ENCODE results near the gene MERTK. TPM values are rescaled to one million over a fixed set of nuclear protein-coding genes. Genes with fewer than 3 reads are reported as not detected.
"Not testable (repeated sequence)": the region's sequence is repeated elsewhere in the genome, so short reads cannot be mapped to it uniquely, and the experiment has no call there.

The MERTK gene
- total and polyA plus RNA-seq, 2 donors (not counting 1 experiment from before 2014, with no cell fraction given): 0.04 to 0.34 TPM

- H3K4me1 Mint-ChIP-seq; H3K9me3 Mint-ChIP-seq (ENCODE audit: insufficient read depth); H3K27ac Mint-ChIP-seq; H3K27me3 ChIP-seq (replicated peaks in 1 of 4; ENCODE audit: control extremely low read depth in 1 of 4, control insufficient read depth in 3 of 4, insufficient read depth in 4 of 4, low read length in 3 of 4); H3K4me1 ChIP-seq (ENCODE audit: control insufficient read depth in 2 of 2, insufficient read depth in 2 of 2, low read length in 2 of 2); H3K4me3 ChIP-seq (ENCODE audit: control extremely low read depth in 1 of 5, extremely low read depth in 1 of 5, insufficient read depth in 1 of 5, low read depth in 2 of 5, low read length in 4 of 5); H3K4me3 Mint-ChIP-seq; intact Hi-C loops (cut with micrococcal nuclease); POLR2A ChIA-PET; H3K9me3 ChIP-seq (ENCODE audit: control extremely low read depth in 1 of 3, control insufficient read depth in 2 of 3, insufficient read depth in 1 of 3, low read length in 2 of 3); H3K9ac ChIP-seq (ENCODE audit: low read length); H3K27ac ChIP-seq (ENCODE audit: low read length in 2 of 2); H3K79me2 ChIP-seq (ENCODE audit: control insufficient read depth, insufficient read depth, low read length); CTCF ChIA-PET; H3K4me2 ChIP-seq (replicated peaks; ENCODE audit: low read depth, low read length, poor library complexity, severe bottlenecking); H4K20me1 ChIP-seq (ENCODE audit: control insufficient read depth, insufficient read depth, low read length, poor library complexity, severe bottlenecking); H3K36me3 ChIP-seq (replicated peaks in 1 of 2; ENCODE audit: control extremely low read depth in 1 of 2, control insufficient read depth in 1 of 2, extremely low read depth in 1 of 2, insufficient read depth in 2 of 2, low read length in 1 of 2); DNase-seq; ATAC-seq (ENCODE audit: low read depth); H2AFZ ChIP-seq (ENCODE audit: insufficient read depth, low read depth, low read length, poor library complexity, severe bottlenecking): not testable (repeated sequence)
- no CpG with 5 or more reads among the region's 4 CpGs for WGBS (ENCODE audit: insufficient coverage)
- peaks cover 11% of the 10 kb centered on the region for H3K27me3 Mint-ChIP-seq
These were observed 65.1 kb downstream of the MERTK start for GRCh38 chr2:111963508-111963907.

GRCh38 chr2:111965062-111965461, 66.7 kb downstream of the MERTK start:
- no peak overlapping the region for H3K4me3 ChIP-seq (ENCODE audit: control extremely low read depth in 1 of 5, extremely low read depth in 1 of 5, insufficient read depth in 1 of 5, low read depth in 2 of 5, low read length in 4 of 5)
- no peak overlapping the region for H3K4me2 ChIP-seq (replicated peaks; ENCODE audit: low read depth, low read length, poor library complexity, severe bottlenecking)
- no peaks in the 10 kb centered on the region for H3K36me3 ChIP-seq (replicated peaks in 1 of 2; ENCODE audit: control extremely low read depth in 1 of 2, control insufficient read depth in 1 of 2, extremely low read depth in 1 of 2, insufficient read depth in 2 of 2, low read length in 1 of 2)
- no peaks in the 10 kb centered on the region for H4K20me1 ChIP-seq (ENCODE audit: control insufficient read depth, insufficient read depth, low read length, poor library complexity, severe bottlenecking)
- DNase-seq: no peak
- CTCF ChIA-PET: no interaction called here
- POLR2A ChIA-PET: no interaction called here
- no peak overlapping the region for H3K9ac ChIP-seq (ENCODE audit: low read length)
- no peak overlapping the region for H2AFZ ChIP-seq (ENCODE audit: insufficient read depth, low read depth, low read length, poor library complexity, severe bottlenecking)
- no peaks in the 10 kb centered on the region for H3K4me1 ChIP-seq (ENCODE audit: control insufficient read depth in 2 of 2, insufficient read depth in 2 of 2, low read length in 2 of 2)
- Mint-ChIP-seq H3K4me3 (no peak overlapping the region), H3K9me3 (ENCODE audit: insufficient read depth) (no peaks in the 10 kb centered on the region), H3K27ac (no peak overlapping the region), H3K4me1 (no peaks in the 10 kb centered on the region), H3K27me3 (peaks cover 16% of the 10 kb centered on the region)
- no peaks in the 10 kb centered on the region for H3K79me2 ChIP-seq (ENCODE audit: control insufficient read depth, insufficient read depth, low read length)
- no peak for ATAC-seq (ENCODE audit: low read depth)
- 91% methylated on average over 3 of the region's 3 CpGs for WGBS (ENCODE audit: insufficient coverage)
- no peaks in the 10 kb centered on the region for H3K9me3 ChIP-seq (ENCODE audit: control extremely low read depth in 1 of 3, control insufficient read depth in 2 of 3, insufficient read depth in 1 of 3, low read length in 2 of 3)
- intact Hi-C loops (cut with micrococcal nuclease): no loop called here
- H3K27me3 ChIP-seq (replicated peaks in 1 of 4; ENCODE audit: control extremely low read depth in 1 of 4, control insufficient read depth in 3 of 4, insufficient read depth in 4 of 4, low read length in 3 of 4): no peaks in the 10 kb centered on the region
- H3K27ac ChIP-seq (ENCODE audit: low read length in 2 of 2): no peak overlapping the region
- TF ChIP-seq CTCF (IDR thresholded peaks at IDR 0.05) (no peak), EZH2 (IDR thresholded peaks at IDR 0.05; ENCODE audit: borderline replicate concordance, insufficient read depth, low read depth, low read length, poor library complexity, severe bottlenecking) (no peak)
